ENCODE data around the gene ZNF385B. TPM values are rescaled to one million over a fixed set of nuclear protein-coding genes. Genes with fewer than 3 reads are reported as not detected.

The ZNF385B gene
- total RNA-seq, 2 experiments from 2014 or later, result 113 to 178 TPM

- no peaks in the 10 kb centered on the region for H3K4me1 ChIP-seq (ENCODE audit: insufficient read depth, low read length, poor library complexity, severe bottlenecking)
- H3K9me3 ChIP-seq (ENCODE audit: low read length), result no peaks in the 10 kb centered on the region
- no peaks in the 10 kb centered on the region for H4K20me1 ChIP-seq (ENCODE audit: insufficient read depth, low read length)
- peaks cover 85% of the 10 kb centered on the region for H3K36me3 ChIP-seq (ENCODE audit: insufficient read depth, low read length)
- no peak overlapping the region for H2AFZ ChIP-seq (ENCODE audit: low read length)
- H3K4me2 ChIP-seq (ENCODE audit: low read length), result no peak overlapping the region
- no peak overlapping the region for H3K27ac ChIP-seq (ENCODE audit: low read depth, low read length, poor library complexity, severe bottlenecking)
- CTCF ChIA-PET (ENCODE audit: unreplicated experiment), result no interaction called here
- POLR2A ChIA-PET, result interaction anchor here (1.2 kb wide), 1 partner anchor 24 kb away, joined by 3 read pairs; no protein-coding TSS in a partner anchor
- intact Hi-C loops (cut with micrococcal nuclease; ENCODE audit: unreplicated experiment), result no loop called here
- no peaks in the 10 kb centered on the region for H3K79me2 ChIP-seq (ENCODE audit: insufficient read depth, low read depth, low read length)
- no peaks in the 10 kb centered on the region for H3K9me2 ChIP-seq (ENCODE audit: insufficient read depth, low read length)
- BruUV-seq (replicated peaks), result no TSS peak
- no peak overlapping the region for H3K4me3 ChIP-seq (ENCODE audit: low read depth, low read length, poor library complexity, severe bottlenecking)
- no peak for TF ChIP-seq CTCF (conservative IDR thresholded peaks at IDR 0.05; ENCODE audit: low read length)
- no peak for DNase-seq (ENCODE audit: low spot score)
Observed at GRCh38 chr2:179702912-179703311, 158.5 kb downstream of the ZNF385B start.

- CTCF ChIA-PET (ENCODE audit: unreplicated experiment), result no interaction called here
- BruUV-seq (replicated peaks), result no TSS peak
- Histone ChIP-seq H3K4me3 (ENCODE audit: low read depth, low read length, poor library complexity, severe bottlenecking) (no peak overlapping the region), H3K9me2 (ENCODE audit: insufficient read depth, low read length) (no peaks in the 10 kb centered on the region), H3K79me2 (ENCODE audit: insufficient read depth, low read depth, low read length) (no peaks in the 10 kb centered on the region), H3K9me3 (ENCODE audit: low read length) (0 out of 2 replicates have a peak, but pooled peaks cover 2% of the 10 kb centered on the region), H3K4me2 (ENCODE audit: low read length) (no peak overlapping the region), H4K20me1 (ENCODE audit: insufficient read depth, low read length) (no peaks in the 10 kb centered on the region), H3K4me1 (ENCODE audit: insufficient read depth, low read length, poor library complexity, severe bottlenecking) (no peaks in the 10 kb centered on the region), H2AFZ (ENCODE audit: low read length) (no peak overlapping the region), H3K36me3 (ENCODE audit: insufficient read depth, low read length) (peaks cover 86% of the 10 kb centered on the region), H3K27ac (ENCODE audit: low read depth, low read length, poor library complexity, severe bottlenecking) (no peak overlapping the region)
- intact Hi-C loops (cut with micrococcal nuclease; ENCODE audit: unreplicated experiment), result no loop called here
- TF ChIP-seq EZH2phosphoT487 (IDR thresholded peaks at IDR 0.05; ENCODE audit: borderline replicate concordance, low read depth, low read length), result no peak
- POLR2A ChIA-PET, result no interaction called here
- no peak for DNase-seq (ENCODE audit: low spot score)
Observed at GRCh38 chr2:179701524-179702110, 159.8 kb downstream of the ZNF385B start.

GRCh38 chr2:179695486-179695885 lies 165.9 kb downstream of the ZNF385B start:
- CTCF ChIA-PET (ENCODE audit: unreplicated experiment), result no interaction called here
- H3K4me2 ChIP-seq (ENCODE audit: low read length), result no peak overlapping the region
- H3K79me2 ChIP-seq (ENCODE audit: insufficient read depth, low read depth, low read length), result peaks cover 8% of the 10 kb centered on the region; the same call in 1 of the 2 replicates
- intact Hi-C loops (cut with micrococcal nuclease; ENCODE audit: unreplicated experiment), result no loop called here
- no peak for DNase-seq (ENCODE audit: low spot score)
- H3K9me2 ChIP-seq (ENCODE audit: insufficient read depth, low read length), result no peaks in the 10 kb centered on the region
- POLR2A ChIA-PET, result no interaction called here
- H3K27ac ChIP-seq (ENCODE audit: low read depth, low read length, poor library complexity, severe bottlenecking), result no peak overlapping the region
- no peaks in the 10 kb centered on the region for H4K20me1 ChIP-seq (ENCODE audit: insufficient read depth, low read length)
- H3K36me3 ChIP-seq (ENCODE audit: insufficient read depth, low read length), result peaks cover 63% of the 10 kb centered on the region
- no TSS peak for BruUV-seq (replicated peaks)
- TF ChIP-seq CTCF (conservative IDR thresholded peaks at IDR 0.05; ENCODE audit: low read length) (no peak), EZH2phosphoT487 (IDR thresholded peaks at IDR 0.05; ENCODE audit: borderline replicate concordance, low read depth, low read length) (no peak)
- no peak overlapping the region for H2AFZ ChIP-seq (ENCODE audit: low read length)
- H3K9me3 ChIP-seq (ENCODE audit: low read length), result 0 out of 2 replicates have a peak, but pooled peaks cover 3% of the 10 kb centered on the region
- no peaks in the 10 kb centered on the region for H3K4me1 ChIP-seq (ENCODE audit: insufficient read depth, low read length, poor library complexity, severe bottlenecking)
- H3K4me3 ChIP-seq (ENCODE audit: low read depth, low read length, poor library complexity, severe bottlenecking), result no peak overlapping the region

Data from OCI-LY7 (cell line).